Measurements from ENCODE around the gene LMX1B.

DNA sequence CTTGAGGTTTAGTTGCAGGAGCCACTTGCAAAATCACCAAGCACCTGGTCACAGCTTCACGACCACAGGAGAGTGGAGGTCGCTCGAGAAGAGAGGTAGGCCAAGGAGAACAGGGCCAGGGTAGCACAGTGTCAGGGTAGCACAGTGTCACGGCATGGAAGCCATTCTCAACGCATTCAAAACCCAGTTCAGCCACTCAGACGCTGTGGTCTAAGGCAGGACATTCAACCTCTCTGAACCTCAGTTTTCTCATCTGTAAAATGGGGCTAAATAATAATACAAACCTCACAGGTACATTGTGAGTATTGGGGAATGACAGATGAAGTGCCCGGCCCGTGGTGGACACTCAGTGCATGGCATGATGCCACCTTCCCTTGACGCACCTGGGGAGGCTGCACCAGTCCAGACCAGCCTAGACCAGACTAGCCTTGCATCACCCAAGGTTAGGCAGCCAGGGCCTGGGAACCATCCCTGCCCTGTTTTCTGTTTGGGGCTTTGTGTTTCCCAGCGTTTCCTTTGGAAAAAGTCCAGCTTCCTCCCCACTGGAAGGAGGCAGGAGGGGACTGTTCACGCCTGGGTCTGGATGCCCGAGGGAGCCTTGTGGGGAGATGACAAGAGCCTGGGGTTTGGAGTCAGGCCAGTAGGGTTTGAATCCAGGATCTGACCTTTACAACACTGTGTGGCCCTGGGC is 7.8 kb upstream of the LMX1B start:
- TF ChIP-seq, protein P1, sequence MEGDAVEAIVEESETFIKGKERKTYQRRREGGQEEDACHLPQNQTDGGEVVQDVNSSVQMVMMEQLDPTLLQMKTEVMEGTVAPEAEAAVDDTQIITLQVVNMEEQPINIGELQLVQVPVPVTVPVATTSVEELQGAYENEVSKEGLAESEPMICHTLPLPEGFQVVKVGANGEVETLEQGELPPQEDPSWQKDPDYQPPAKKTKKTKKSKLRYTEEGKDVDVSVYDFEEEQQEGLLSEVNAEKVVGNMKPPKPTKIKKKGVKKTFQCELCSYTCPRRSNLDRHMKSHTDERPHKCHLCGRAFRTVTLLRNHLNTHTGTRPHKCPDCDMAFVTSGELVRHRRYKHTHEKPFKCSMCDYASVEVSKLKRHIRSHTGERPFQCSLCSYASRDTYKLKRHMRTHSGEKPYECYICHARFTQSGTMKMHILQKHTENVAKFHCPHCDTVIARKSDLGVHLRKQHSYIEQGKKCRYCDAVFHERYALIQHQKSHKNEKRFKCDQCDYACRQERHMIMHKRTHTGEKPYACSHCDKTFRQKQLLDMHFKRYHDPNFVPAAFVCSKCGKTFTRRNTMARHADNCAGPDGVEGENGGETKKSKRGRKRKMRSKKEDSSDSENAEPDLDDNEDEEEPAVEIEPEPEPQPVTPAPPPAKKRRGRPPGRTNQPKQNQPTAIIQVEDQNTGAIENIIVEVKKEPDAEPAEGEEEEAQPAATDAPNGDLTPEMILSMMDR (conservative IDR thresholded peaks at IDR 0.05 in 1 of 2, IDR thresholded peaks at IDR 0.05 in 1 of 2; ENCODE audit: extremely low read depth in 1 of 2, insufficient read depth in 1 of 2, low read depth in 1 of 2, low read length in 2 of 2) = no peak
- TF ChIP-seq EZH2 (IDR thresholded peaks at IDR 0.05; ENCODE audit: borderline replicate concordance, low read length) = no peak

Data from mammary epithelial cell (primary cell).